HG02623 (cell line): Measurements from ENCODE around the gene MEPCE.
"Not testable (repeated sequence)": the region's sequence is repeated elsewhere in the genome, so short reads cannot be mapped to it uniquely, and the experiment has no call there.

Experiments used
- ATAC-seq: cut with Tn5 transposase; IDR thresholded peaks from one replicate; pipeline ENCODE4 v1.9.1; 2021; ENCODE audit warnings: moderate library complexity; ENCODE audit not compliant: unreplicated experiment

Gene MEPCE

DNA sequence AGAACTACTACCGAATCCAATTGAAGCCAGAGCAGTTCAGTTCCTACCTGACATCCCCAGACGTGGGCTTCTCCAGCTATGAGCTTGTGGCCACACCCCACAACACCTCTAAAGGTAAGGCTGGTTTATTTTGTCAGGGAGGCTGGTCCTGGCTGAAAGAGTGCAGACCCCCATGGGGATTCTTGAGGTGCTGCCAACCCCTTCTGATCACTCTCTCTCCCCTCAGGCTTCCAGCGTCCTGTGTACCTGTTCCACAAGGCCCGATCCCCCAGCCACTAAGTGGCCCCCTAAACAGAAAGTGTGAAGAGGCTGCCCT is 3.6 kb downstream of the MEPCE start:
- ATAC-seq = no peak

DNA sequence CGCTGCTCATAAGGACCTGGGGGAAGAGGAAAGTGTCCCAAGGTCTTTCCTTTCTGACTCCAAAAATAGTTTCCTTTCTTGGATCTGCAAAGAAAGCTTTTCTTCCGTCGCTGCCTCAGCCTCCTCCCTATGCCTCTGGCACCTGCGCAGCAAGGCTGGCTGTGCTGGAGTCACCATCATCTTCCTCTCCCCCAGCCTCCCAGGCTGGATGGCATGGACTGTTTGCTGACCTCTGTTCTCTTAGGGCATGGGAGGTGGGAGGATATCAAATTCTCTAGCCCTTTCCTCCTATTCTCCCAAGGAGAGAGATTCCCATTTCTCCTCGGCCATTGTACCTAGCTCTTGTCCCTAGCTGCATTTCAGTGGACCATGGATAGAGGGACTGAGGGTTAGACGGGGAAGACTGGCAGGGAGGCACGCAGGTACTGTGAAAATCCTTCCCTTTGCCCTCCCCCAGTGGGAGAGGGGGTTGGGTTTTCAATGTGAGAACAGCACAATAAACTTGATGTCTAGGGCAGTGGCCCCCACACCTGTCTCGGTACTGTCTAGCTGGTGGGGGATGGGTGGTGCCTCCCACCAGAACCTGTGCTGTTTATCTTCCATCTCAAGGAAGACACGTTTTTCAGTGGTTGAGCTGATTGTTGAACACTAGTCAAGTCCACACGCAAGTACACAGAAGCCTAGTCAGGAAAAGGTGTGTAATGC is 4.1 kb downstream of the MEPCE start:
- ATAC-seq = no peak

- ATAC-seq = no peak
Measured at GRCh38 chr7:100434297-100435144, 4.9 kb downstream of the MEPCE start.

DNA sequence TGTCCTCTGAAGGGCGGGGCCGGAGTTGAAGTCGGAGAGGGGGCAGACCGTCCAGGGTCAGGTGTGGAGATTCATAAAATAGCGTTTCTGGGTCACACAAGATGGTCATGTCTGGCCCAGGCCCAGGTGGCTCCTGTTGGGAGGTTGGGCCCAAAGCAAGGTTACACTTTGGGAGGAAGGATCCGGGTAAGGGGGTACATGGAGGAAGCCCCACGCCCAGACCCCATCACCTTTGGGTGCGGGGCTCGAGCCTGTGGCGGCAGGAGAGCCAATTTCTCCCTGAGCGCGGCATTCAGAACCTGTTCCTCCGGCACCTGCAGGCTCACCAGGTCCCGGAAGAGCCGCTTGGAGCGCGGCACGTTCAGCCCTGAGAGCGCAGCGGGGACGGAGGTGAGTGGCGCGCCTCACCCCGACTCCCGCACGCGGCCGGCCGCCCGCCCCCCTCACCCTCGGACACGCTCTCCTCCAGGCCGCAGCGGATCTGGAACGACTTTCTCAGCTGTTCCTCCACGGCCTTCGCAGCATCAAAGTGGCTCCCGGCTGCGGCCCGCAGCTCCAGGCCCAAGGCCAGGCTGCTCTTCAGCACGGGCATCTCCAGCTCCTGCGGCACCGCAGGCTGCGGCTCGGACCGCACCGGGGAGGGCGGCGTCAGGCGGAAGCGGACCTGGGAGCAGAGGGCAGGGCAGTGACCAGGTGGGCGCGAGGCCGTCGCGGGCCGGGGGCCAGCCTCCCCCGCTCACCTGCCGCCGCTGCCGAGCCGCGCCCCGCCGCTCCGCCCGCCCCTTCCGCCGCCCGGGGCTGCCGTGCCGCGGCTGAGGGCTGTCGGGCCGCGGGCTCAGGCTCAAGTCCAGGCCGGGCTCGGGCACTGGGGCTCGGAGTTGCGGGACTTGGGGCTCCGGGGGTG is 6.0 kb downstream of the MEPCE start:
- ATAC-seq = peak; percentile 20

GRCh38 chr7:100437150-100438100 is 7.8 kb downstream of the MEPCE start:
- no peak for ATAC-seq

GRCh38 chr7:100438172-100438571 is 8.5 kb downstream of the MEPCE start:
- ATAC-seq = no peak

DNA sequence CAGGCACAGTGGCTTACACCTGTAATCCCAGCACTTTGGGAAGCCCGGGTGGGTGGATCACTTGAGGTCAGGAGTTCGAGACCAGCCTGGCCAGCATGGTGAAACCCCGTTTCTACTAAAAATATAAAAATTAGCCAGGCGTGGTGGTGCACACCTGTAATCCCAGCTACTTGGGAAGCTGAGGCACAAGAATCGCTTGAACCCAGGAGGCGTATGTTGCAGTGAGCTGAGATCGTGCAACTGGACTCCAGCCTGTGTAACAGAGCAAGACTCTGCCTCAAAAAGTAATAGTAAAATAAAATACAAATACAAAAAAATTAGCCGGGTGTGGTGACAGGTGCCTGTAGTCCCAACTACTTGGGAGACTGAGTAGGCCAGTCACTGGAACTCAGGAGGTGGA is 9.1 kb downstream of the MEPCE start:
- not testable (repeated sequence) for ATAC-seq

DNA sequence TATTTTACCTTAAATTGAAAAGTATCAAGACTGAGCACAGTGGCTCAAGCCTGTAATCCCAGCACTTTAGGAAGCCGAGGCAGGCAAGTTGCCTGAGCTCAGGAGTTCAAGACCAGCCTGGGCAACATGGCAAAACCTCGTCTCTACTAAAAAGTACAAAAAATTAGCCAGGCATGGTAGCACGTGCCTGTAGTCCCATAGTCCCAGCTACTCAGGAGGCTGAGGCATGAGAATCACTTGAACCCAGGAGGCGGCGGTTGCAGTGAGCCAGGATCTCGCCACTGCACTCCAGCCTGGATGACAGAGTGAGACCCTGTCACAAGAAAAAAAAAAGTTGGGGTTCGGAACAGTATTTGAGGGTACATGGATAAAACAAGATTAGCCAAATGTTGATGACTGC is 9.6 kb downstream of the MEPCE start:
- ATAC-seq = not testable (repeated sequence)

GRCh38 chr7:100441641-100442535 is 12.3 kb downstream of the MEPCE start:
- no peak for ATAC-seq

DNA sequence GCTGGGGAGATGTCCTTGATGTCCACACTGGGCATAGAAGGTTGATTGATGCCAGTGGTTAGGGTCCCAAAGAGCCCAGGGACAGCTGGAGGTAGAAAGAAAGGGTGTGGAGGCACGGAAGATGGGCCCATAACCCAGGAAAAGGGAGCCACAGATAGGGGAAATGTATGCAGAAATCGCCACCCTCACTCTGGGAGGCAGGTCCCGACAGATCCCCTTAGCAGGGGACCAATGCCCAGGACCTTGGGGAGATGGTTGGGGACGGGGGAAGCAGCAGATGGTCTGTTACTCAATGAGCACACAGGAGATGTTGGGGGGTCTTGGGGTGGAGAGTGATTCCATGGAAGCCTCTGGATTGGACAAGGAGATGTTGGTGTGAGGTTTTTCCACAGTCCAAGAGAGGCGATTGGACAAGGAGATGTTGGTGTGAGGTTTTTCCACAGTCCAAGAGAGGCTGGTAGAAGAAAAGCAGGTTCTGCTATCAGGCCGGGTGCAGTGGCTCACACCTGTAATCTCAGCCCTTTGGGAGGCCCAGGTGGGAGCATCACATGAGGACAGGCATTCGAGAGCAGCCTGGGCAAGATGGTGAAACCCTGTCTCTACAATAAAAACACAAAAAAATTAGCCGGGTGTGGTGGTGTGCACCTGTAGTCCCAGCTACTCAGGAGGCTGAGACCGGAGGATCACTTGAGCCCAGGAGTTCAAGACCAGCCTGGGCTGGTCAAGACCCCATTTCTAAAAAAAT is 13.6 kb downstream of the MEPCE start:
- no peak for ATAC-seq

DNA sequence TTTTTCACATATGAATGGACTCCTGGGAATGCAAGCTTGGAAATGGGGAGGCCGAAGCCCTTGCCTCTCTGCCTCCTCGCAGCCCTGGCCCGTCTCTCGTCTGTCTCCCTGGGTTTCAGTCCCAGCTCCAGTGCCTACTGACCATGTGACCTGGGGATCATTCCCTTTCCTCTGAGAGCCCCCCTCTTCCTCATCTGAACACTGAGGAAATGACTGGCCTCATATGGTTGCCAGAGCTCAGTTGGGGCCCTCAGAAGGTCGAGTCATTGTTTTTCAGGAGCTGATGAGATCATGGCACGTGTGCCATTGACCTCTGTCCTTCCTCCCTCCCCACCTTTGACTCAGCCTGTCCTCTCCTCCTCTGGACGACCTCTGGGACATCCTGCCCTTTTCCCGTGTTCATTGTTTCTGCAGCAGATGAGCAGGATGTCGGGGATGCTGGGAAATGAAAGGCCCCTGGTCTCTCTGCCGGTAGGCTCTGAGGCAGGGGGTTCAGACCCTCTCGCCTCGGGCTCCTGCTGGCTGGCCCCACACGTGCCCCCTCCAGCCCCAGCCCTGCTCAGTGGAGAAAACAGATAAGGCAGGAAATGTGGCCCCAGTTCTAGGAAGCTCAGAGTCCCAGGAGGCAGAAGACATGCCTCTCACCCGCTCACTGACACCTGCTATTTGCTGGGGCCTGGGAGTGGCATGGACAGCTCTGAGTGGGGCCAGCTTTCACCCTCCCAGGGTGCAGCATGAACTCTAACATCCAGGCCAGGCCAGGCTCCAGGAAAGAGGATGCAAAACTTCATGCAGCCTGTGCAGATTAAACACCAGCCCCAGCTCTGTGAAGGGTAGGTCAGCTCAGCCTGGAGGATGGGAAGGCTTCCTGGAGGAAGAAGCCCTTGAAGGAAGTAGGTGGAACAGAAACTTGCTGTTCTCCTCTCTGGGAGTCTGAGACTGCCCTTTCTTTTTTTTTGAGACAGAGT is 15.0 kb downstream of the MEPCE start:
- no peak for ATAC-seq

DNA sequence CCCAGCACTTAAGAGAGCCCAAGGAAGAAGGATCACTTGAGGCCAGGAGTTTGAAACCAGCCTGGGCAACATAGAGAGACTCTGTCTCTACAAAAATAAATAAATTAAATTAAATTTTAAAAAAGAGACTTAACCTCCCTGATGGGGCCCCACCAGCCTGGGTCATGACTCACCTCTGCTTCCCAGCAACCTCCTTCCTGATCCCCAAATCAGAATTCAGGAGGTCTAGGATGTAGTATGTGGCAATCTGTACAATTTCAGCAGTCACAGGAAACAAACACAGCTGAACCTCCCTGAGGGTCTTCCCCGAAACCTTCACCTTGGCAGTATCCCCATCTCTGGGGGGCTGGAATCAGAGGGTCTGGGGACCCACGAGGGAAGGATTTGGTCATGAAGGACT is 16.4 kb downstream of the MEPCE start:
- ATAC-seq = no peak

GRCh38 chr7:100447363-100447762 is 17.7 kb downstream of the MEPCE start:
- ATAC-seq = not testable (repeated sequence)

DNA sequence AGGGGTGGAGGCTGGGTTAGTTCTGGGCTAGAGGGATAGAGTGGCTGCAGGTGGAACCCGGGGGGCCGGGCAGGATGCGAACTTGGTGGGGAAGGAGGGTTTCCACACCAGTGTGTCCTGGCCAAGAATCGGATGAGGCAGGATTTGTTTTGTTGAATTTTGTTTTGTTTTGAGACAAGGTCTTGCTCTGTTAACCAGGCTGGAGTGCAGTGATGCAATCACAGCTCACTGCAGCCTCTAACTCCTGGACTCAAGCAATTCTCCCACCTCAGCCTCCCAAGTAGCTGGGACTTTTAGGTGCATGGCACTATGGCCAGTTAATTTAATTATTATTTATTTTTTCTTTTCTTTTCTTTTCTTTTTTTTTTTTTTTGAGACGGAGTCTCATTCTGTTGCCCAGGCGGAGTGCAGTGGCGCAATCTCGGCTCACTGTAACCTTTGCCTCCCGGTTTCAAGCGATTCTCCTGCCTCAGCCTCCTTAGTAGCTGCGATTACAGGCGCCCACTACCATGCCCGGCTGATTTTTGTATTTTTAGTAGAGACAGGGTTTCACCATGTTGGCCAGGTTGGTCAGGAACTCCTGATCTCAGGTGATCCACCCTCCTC is 19.7 kb downstream of the MEPCE start:
- no peak for ATAC-seq

DNA sequence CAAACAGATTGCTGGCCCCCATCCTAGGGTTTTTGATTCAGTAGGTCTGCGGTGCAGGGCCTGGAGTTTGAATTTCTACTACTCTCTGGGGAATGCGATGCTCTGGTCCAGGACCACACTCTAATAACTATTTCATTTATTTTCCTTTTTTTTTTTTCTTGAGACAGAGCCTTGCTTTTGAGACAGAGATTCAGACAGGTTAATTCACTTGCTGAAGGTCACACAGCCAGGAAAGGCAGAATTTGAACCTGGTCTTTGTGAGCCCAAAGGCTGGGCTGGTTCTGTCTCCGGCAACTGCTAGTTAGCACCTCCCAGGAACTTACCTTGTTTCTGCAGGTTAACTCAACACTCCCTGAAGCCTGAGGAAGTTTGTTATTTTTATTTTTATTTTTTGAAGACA is 22.9 kb downstream of the MEPCE start:
- ATAC-seq = no peak

DNA sequence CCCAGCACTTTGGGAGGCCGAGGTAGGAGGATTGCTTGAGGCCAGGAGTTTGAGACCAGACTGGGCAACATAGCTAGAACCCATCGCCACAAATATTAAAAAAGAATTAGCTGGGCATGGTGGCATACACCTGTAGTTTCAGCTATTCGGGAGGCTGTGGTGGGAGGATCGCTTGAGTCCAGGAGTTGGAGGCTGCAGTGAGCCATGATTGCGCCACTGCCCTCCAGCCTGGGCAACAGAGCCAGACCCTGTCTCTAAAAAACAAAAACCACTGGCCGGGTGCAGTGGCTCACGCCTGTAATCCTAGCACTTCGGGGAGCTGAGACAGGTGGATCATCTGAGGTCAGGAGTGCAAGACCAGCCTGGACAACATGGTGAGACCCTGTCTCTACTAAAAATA is 24.2 kb downstream of the MEPCE start:
- not testable (repeated sequence) for ATAC-seq

DNA sequence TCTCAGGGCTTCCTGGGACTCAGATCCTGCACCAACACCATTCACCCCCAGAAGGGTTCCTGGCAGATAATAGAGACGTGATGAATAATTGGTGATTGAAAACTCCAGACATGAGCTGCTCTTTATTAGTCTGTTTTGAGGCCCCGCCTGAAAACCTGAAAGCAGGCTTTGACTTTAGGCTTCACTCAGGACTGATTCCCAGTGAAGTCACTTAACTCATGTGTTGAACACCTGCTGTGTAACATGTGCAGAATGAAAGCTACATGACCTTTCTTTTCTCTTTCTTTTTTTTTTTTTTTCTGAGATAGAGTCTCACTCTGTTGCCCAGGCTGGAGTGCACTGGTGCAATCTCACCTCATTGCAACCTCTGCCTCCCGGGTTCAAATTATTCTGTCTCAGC is 25.6 kb downstream of the MEPCE start:
- ATAC-seq = no peak
